Fibroblast of peridontal ligament (primary cell): ENCODE data around the gene VWA3B.

Source experiments
- DNase-seq: peaks from one replicate; pipeline ENCODE4 v3.0.0-alpha.2; 2010; ENCODE audit errors: extremely low read depth

Gene VWA3B

GRCh38 chr2:98172150-98172765, 85.3 kb downstream of the VWA3B start:
- DNase-seq, result no peak

GRCh38 chr2:98172951-98173350, 86.0 kb downstream of the VWA3B start:
- DNase-seq, result no peak

GRCh38 chr2:98175811-98176210, 88.8 kb downstream of the VWA3B start:
- no peak for DNase-seq

- DNase-seq, result no peak
Observed at GRCh38 chr2:98177286-98177685, 90.3 kb downstream of the VWA3B start.

- DNase-seq, result no peak
Observed at GRCh38 chr2:98177986-98178385, 91.0 kb downstream of the VWA3B start.

- DNase-seq, result no peak
Observed at GRCh38 chr2:98180456-98180855, 93.5 kb downstream of the VWA3B start.

GRCh38 chr2:98181346-98181745, 94.4 kb downstream of the VWA3B start:
- no peak for DNase-seq

GRCh38 chr2:98185801-98186200, 98.8 kb downstream of the VWA3B start:
- no peak for DNase-seq

- DNase-seq, result no peak
Observed at GRCh38 chr2:98187194-98187593, 100.2 kb downstream of the VWA3B start.

- DNase-seq, result peak; percentile 18
Observed at GRCh38 chr2:98188351-98189046, 101.5 kb downstream of the VWA3B start.

GRCh38 chr2:98191883-98192282, 104.9 kb downstream of the VWA3B start:
- DNase-seq, result no peak

GRCh38 chr2:98201576-98201975, 114.6 kb downstream of the VWA3B start:
- DNase-seq, result no peak

- DNase-seq, result no peak
Observed at GRCh38 chr2:98205889-98206288, 118.9 kb downstream of the VWA3B start.

- no peak for DNase-seq
Observed at GRCh38 chr2:98212092-98213000, 125.4 kb downstream of the VWA3B start.

GRCh38 chr2:98216616-98217015, 129.6 kb downstream of the VWA3B start:
- no peak for DNase-seq

GRCh38 chr2:98219152-98219551, 132.2 kb downstream of the VWA3B start:
- no peak for DNase-seq

- DNase-seq, result no peak
Observed at GRCh38 chr2:98233941-98234340, 147.0 kb downstream of the VWA3B start.

GRCh38 chr2:98234776-98235175, 147.8 kb downstream of the VWA3B start:
- peak; percentile 3 for DNase-seq

- no peak for DNase-seq
Observed at GRCh38 chr2:98236935-98237334, 150.0 kb downstream of the VWA3B start.

- DNase-seq, result no peak
Observed at GRCh38 chr2:98240786-98241398, 153.9 kb downstream of the VWA3B start.

GRCh38 chr2:98241592-98241991, 154.6 kb downstream of the VWA3B start:
- no peak for DNase-seq

GRCh38 chr2:98242003-98242402, 155.0 kb downstream of the VWA3B start:
- no peak for DNase-seq
